T-helper 17 cell (primary cell): Measurements from ENCODE around the gene CDKN2B-AS1. TPM values are rescaled to one million over a fixed set of nuclear protein-coding genes. Genes with fewer than 3 reads are reported as not detected.

Source experiments
- ATAC-seq: fragments of 150-1000 bp; cut with Tn5 transposase; 2 replicates; pipeline ENCODE4 v1.10.0; 2021; ENCODE audit warnings: mild to moderate bottlenecking, moderate library complexity
- DNase-seq, 3 donors: peaks; one replicate each; pipeline versions ENCODE4 v3.0.0 to v3.0.0-alpha.2; 2020 to 2021
- H3K9me3 ChIP-seq: one replicate; pipeline ENCODE4 v1.7.0; 2013; ENCODE audit warnings: low read length, mild to moderate bottlenecking; ENCODE audit not compliant: control insufficient read depth, poor library complexity, severe bottlenecking
- H3K27ac Mint-ChIP-seq: one replicate; pipeline ENCODE4 v1.8.0; 2022; ENCODE audit warnings: mild to moderate bottlenecking, moderate library complexity, mixed read lengths
- H3K27me3 Mint-ChIP-seq: one replicate; pipeline ENCODE4 v1.8.0; 2022; ENCODE audit warnings: mixed read lengths
- H3K36me3 Mint-ChIP-seq: one replicate; pipeline ENCODE4 v1.8.0; 2022; ENCODE audit warnings: low read depth, mixed read lengths
- H3K4me1 Mint-ChIP-seq: one replicate; pipeline ENCODE4 v1.8.0; 2022; ENCODE audit warnings: mild to moderate bottlenecking, mixed read lengths
- H3K4me3 Mint-ChIP-seq: one replicate; pipeline ENCODE4 v1.8.0; 2022; ENCODE audit warnings: mild to moderate bottlenecking, moderate library complexity, mixed read lengths
- total RNA-seq, 4 donors: library from RNA in 2 of 4; stranded (reverse) in 2 of 4; gene quantifications; one replicate each; pipeline ENCODE4 v1.2.3 and lab custom pipeline; 2022 to 2026

CDKN2B-AS1 gene
- total RNA-seq, 2 donors from 2014 or later, result 1.6 to 1.7 TPM

GRCh38 chr9:22031655-22032411 lies 37.2 kb downstream of the CDKN2B-AS1 start:
- peaks cover under 1% of the 10 kb centered on the region for H3K27me3 Mint-ChIP-seq
- ATAC-seq (no peak), DNase-seq (no peak)
- H3K9me3 ChIP-seq, result no peaks in the 10 kb centered on the region
- no peak overlapping the region for H3K4me3 Mint-ChIP-seq
- peaks cover 13% of the 10 kb centered on the region for H3K4me1 Mint-ChIP-seq
- H3K36me3 Mint-ChIP-seq, result no peaks in the 10 kb centered on the region
- H3K27ac Mint-ChIP-seq, result peak overlapping the region; percentile 51

GRCh38 chr9:22033012-22033630 lies 38.5 kb downstream of the CDKN2B-AS1 start:
- Mint-ChIP-seq H3K4me3 (no peak overlapping the region), H3K27ac (no peak overlapping the region), H3K4me1 (peaks cover 13% of the 10 kb centered on the region), H3K36me3 (no peaks in the 10 kb centered on the region), H3K27me3 (no peaks in the 10 kb centered on the region)
- ATAC-seq (no peak), DNase-seq (no peak)
- no peaks in the 10 kb centered on the region for H3K9me3 ChIP-seq

- no peak for ATAC-seq
- peaks cover 11% of the 10 kb centered on the region for H3K4me1 Mint-ChIP-seq
Observed at GRCh38 chr9:22035591-22036011, 41.0 kb downstream of the CDKN2B-AS1 start.

GRCh38 chr9:22036866-22037626 lies 42.5 kb downstream of the CDKN2B-AS1 start:
- Mint-ChIP-seq H3K36me3 (no peaks in the 10 kb centered on the region), H3K4me1 (peaks cover 19% of the 10 kb centered on the region), H3K27me3 (no peaks in the 10 kb centered on the region), H3K27ac (no peak overlapping the region), H3K4me3 (no peak overlapping the region)
- DNase-seq (no peak), ATAC-seq (no peak)
- no peaks in the 10 kb centered on the region for H3K9me3 ChIP-seq

More at GRCh38 chr9:22035591-22036011, 41.0 kb downstream of the CDKN2B-AS1 start:
- no peaks in the 10 kb centered on the region for H3K36me3 Mint-ChIP-seq
- no peak overlapping the region for H3K27ac Mint-ChIP-seq
- DNase-seq, result no peak
- no peaks in the 10 kb centered on the region for H3K27me3 Mint-ChIP-seq
- H3K4me3 Mint-ChIP-seq, result no peak overlapping the region
- H3K9me3 ChIP-seq, result no peaks in the 10 kb centered on the region

- Mint-ChIP-seq H3K27ac (no peak overlapping the region), H3K36me3 (no peaks in the 10 kb centered on the region), H3K27me3 (no peaks in the 10 kb centered on the region), H3K4me1 (peaks cover 19% of the 10 kb centered on the region), H3K4me3 (no peak overlapping the region)
- H3K9me3 ChIP-seq, result no peaks in the 10 kb centered on the region
- ATAC-seq (peak; percentile 53), DNase-seq (no peak)
Observed at GRCh38 chr9:22037954-22038690, 43.5 kb downstream of the CDKN2B-AS1 start.

- H3K9me3 ChIP-seq, result no peaks in the 10 kb centered on the region
- Mint-ChIP-seq H3K4me3 (no peak overlapping the region), H3K27ac (no peak overlapping the region), H3K27me3 (no peaks in the 10 kb centered on the region), H3K36me3 (no peaks in the 10 kb centered on the region), H3K4me1 (peaks cover 19% of the 10 kb centered on the region)
- DNase-seq, result no peak
- no peak for ATAC-seq
Observed at GRCh38 chr9:22039258-22039657, 44.7 kb downstream of the CDKN2B-AS1 start.

GRCh38 chr9:22040760-22041159 lies 46.2 kb downstream of the CDKN2B-AS1 start:
- Mint-ChIP-seq H3K4me3 (no peak overlapping the region), H3K27ac (peak overlapping the region; percentile 39), H3K27me3 (no peaks in the 10 kb centered on the region), H3K4me1 (peaks cover 16% of the 10 kb centered on the region), H3K36me3 (no peaks in the 10 kb centered on the region)
- H3K9me3 ChIP-seq, result no peaks in the 10 kb centered on the region
- DNase-seq (no peak), ATAC-seq (no peak)

GRCh38 chr9:22041344-22041743 lies 46.8 kb downstream of the CDKN2B-AS1 start:
- Mint-ChIP-seq H3K4me3 (no peak overlapping the region), H3K4me1 (peaks cover 17% of the 10 kb centered on the region), H3K27ac (peak overlapping the region; percentile 39), H3K36me3 (no peaks in the 10 kb centered on the region), H3K27me3 (no peaks in the 10 kb centered on the region)
- no peak for ATAC-seq
- no peaks in the 10 kb centered on the region for H3K9me3 ChIP-seq
- no peak for DNase-seq

- Mint-ChIP-seq H3K4me3 (no peak overlapping the region), H3K4me1 (peaks cover 22% of the 10 kb centered on the region), H3K36me3 (no peaks in the 10 kb centered on the region), H3K27me3 (no peaks in the 10 kb centered on the region), H3K27ac (peak overlapping the region; percentile 39)
- no peak for DNase-seq
- no peaks in the 10 kb centered on the region for H3K9me3 ChIP-seq
- no peak for ATAC-seq
Observed at GRCh38 chr9:22041775-22042174, 47.2 kb downstream of the CDKN2B-AS1 start.

- Mint-ChIP-seq H3K4me1 (peaks cover 30% of the 10 kb centered on the region), H3K27me3 (no peaks in the 10 kb centered on the region), H3K36me3 (no peaks in the 10 kb centered on the region), H3K4me3 (no peak overlapping the region), H3K27ac (no peak overlapping the region)
- H3K9me3 ChIP-seq, result no peaks in the 10 kb centered on the region
- DNase-seq (no peak), ATAC-seq (no peak)
Observed at GRCh38 chr9:22043928-22044327, 49.3 kb downstream of the CDKN2B-AS1 start.

- ATAC-seq (no peak), DNase-seq (no peak)
- Mint-ChIP-seq H3K4me1 (peaks cover 32% of the 10 kb centered on the region), H3K27me3 (no peaks in the 10 kb centered on the region), H3K36me3 (no peaks in the 10 kb centered on the region), H3K27ac (no peak overlapping the region), H3K4me3 (no peak overlapping the region)
- no peaks in the 10 kb centered on the region for H3K9me3 ChIP-seq
Observed at GRCh38 chr9:22044583-22044982, 50.0 kb downstream of the CDKN2B-AS1 start.

GRCh38 chr9:22045423-22045822 lies 50.8 kb downstream of the CDKN2B-AS1 start:
- ATAC-seq, result peak; percentile 61
- Mint-ChIP-seq H3K27ac (no peak overlapping the region), H3K4me3 (no peak overlapping the region), H3K27me3 (no peaks in the 10 kb centered on the region), H3K4me1 (peaks cover 29% of the 10 kb centered on the region), H3K36me3 (no peaks in the 10 kb centered on the region)
- no peak for DNase-seq
- H3K9me3 ChIP-seq, result no peaks in the 10 kb centered on the region
